GM20000 (cell line): ENCODE results near the gene IDH3G.

Experiments
- DNase-seq: peaks from one replicate; pipeline ENCODE4 v3.0.0; 2012; ENCODE audit warnings: low spot score
- TF ChIP-seq, protein P1 (sequence below): IDR thresholded peaks from 2 replicates; pipeline ENCODE4 v1.5.1; 2012; ENCODE audit warnings: mild to moderate bottlenecking, control low read depth; ENCODE audit errors: extremely low read depth, missing control alignments

The IDH3G gene

DNA sequence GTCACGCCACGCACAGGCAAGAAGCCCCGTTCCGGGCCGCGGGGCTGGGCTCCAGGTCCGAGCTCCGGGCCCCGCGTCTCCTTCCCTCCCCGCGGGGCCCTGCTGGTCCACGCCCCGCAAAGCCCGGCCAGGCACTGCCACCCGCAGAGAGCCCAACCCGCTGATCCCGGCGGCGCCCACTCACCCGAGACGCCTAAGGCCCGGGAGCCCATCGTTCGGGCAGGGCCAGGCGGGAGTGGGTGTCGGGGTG is 35.3 kb upstream of the IDH3G start:
- TF ChIP-seq, protein P1, sequence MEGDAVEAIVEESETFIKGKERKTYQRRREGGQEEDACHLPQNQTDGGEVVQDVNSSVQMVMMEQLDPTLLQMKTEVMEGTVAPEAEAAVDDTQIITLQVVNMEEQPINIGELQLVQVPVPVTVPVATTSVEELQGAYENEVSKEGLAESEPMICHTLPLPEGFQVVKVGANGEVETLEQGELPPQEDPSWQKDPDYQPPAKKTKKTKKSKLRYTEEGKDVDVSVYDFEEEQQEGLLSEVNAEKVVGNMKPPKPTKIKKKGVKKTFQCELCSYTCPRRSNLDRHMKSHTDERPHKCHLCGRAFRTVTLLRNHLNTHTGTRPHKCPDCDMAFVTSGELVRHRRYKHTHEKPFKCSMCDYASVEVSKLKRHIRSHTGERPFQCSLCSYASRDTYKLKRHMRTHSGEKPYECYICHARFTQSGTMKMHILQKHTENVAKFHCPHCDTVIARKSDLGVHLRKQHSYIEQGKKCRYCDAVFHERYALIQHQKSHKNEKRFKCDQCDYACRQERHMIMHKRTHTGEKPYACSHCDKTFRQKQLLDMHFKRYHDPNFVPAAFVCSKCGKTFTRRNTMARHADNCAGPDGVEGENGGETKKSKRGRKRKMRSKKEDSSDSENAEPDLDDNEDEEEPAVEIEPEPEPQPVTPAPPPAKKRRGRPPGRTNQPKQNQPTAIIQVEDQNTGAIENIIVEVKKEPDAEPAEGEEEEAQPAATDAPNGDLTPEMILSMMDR, result no peak

DNA sequence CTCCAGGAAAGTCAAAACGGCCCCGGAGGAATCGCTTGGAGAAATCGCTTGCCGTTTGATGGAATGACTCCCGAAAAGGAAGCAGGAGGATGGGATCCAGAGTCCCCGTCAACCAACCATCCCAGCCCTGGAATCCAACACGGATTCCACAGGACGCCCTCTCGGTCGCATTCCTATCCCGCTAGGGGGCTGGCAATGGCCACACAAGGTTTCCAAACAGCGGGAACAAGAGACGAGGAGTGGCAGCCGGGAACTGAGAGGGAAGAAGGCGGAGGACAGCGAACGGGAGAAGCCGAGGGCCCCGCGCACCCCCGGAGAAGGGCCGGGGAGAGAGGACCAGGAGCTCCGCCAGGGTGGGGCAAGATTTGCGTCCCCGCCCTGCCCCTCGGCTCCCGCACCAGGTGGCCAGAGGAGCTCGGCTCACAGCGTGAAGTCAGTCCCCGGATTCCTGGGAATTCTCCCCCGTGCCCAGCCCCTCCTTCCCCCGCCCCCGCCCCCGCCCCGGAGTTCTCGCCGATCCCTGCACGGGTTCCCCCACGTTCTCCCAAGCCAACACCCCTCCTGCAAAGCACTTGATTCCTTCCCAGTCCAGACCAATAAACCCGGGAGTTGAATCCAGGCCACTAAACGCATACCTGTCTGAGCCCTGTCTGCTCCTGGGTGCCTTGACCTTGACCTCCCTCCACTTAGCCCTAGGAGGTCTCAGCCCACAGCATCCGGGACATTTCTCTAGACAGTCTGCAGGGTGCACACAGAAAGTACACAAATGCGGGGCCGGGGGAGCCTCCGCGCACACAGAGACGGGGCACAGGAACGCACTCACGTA is 34.8 kb upstream of the IDH3G start:
- DNase-seq, result peak; percentile 7
- TF ChIP-seq, protein P1, result no peak

More for the DNA sequence above, 35.3 kb upstream of the IDH3G start:
- no peak for DNase-seq

DNA sequence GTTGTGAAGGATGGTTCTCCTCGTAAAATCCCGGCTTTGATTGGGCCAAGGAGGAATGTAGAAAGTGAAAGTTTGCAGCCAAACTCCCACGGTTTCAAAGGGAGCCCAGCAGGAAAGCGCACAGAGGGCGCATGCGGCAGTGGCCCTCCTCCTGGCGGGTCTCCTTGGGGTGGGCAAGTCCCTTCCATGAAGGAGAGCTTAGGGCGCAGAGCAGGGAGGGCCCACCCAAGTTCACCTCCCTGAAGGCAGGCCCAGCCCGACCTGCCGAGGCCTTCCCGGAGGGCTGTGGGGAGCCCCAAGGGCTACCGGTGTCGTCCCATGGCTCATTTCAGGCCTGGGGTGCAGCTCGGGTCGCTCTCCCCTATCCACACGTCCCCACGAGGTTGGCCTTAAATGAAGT is 34.1 kb upstream of the IDH3G start:
- TF ChIP-seq, protein P1, result no peak
- DNase-seq, result peak; percentile 7

DNA sequence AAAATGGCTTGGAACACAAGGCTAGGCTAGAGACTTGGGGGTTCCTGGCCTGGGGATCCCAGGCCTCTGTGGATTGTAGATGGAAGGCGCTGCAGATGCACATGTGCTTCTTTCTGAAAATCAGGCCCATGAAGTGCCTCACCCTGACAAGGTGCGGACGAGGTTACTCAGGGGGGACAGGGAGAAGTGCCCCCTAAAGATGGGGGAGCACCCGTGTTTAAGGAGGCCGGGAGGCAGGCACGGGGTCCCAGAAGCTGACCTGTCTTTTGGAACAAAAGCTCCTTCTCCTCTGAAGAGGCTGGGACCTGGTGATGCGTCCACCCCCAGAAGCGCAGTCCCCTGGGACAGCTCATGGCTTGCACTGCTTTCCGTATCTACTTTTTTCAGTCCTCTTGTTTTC is 33.7 kb upstream of the IDH3G start:
- DNase-seq, result no peak
- TF ChIP-seq, protein P1, result no peak

DNA sequence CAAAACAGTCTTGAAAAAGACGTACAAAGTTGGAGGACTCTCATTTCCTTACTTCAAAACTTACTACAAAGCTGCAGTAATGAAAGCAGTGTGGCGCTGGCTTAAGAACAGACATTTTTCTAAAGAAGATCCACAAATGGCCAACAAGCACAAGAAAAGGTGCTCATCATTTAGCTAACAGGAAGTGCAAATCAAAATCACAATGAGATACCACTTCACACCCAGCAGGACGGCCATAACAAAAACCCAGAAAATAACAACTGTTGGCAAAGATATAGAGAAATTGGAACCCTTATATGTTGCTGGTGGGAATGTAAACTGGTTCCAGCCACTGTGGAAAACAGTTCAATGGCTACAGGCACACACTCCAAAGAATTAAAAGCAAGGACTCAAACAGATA is 32.8 kb upstream of the IDH3G start:
- TF ChIP-seq, protein P1, result no peak
- DNase-seq, result no peak

DNA sequence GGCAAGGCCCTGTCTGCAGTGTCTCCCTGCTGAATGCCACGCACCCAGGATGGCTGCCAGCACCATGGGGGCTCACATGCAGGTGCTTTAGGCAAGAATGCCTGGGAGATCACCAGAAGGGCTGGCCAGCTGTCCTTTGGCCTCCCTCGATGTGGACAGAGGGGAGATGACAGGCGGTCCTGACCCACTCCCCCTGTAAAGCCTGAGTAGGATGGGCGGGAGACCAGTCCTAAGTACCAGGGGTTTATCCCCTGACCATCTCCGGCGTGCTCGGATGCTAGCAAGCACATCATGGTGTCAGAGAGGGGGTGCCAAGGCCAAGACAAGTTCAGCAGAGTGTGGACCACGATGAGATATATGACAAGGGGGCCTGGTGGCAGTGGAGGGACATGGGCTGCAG is 30.9 kb upstream of the IDH3G start:
- TF ChIP-seq, protein P1, result no peak
- no peak for DNase-seq

DNA sequence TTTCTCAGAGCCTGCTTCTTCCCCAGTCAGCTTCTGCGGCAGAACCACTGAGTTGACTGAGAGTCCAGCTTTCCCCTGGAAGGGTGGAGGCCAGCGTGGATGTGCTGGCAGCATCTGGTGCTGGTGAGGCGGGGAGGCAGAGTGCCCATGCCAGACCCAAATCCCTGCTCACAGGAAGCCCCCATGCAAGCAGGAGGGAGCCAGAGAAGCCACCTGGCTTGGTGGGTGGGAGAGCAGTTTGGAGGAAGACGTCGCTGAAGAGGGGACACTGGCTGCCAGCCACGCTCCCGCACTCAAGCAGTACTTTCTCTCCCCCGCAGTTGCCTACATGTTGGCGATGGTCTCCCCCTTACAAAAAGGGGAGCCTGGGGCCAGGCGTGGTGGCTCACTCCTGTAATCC is 30.2 kb upstream of the IDH3G start:
- TF ChIP-seq, protein P1, result no peak
- no peak for DNase-seq
